OCI-LY1 (cell line): ENCODE data around the gene P3H2.
"Not testable (repeated sequence)": the region's sequence is repeated elsewhere in the genome, so short reads cannot be mapped to it uniquely, and the experiment has no call there.

Experiments used
- H2AFZ ChIP-seq: fragments of 200-600 bp; sonication (generic), shearing (Covaris generic); 2 replicates; pipeline ENCODE4 v1.6.0; 2014; ENCODE audit warnings: antibody characterized with exemption, mild to moderate bottlenecking, low read length
- H3F3A ChIP-seq: fragments of 200-600 bp; sonication (generic), shearing (Covaris generic); 2 replicates; pipeline ENCODE4 v1.6.0; 2014; ENCODE audit warnings: mild to moderate bottlenecking, antibody characterized with exemption, low read length, moderate library complexity; ENCODE audit not compliant: insufficient read depth
- H3K27ac ChIP-seq: fragments of 200-600 bp; sonication (generic); 2 replicates; pipeline ENCODE4 v1.5.1; 2014; ENCODE audit warnings: low read length, mixed run types, mild to moderate bottlenecking, low read depth; ENCODE audit not compliant: poor library complexity, severe bottlenecking
- H3K27me3 ChIP-seq: fragments of 200-600 bp; sonication (generic); 2 replicates; pipeline ENCODE4 v1.6.0; 2014; ENCODE audit warnings: antibody characterized with exemption, mild to moderate bottlenecking, low read length, moderate library complexity; ENCODE audit not compliant: insufficient read depth
- H3K36me3 ChIP-seq: fragments of 200-600 bp; sonication (generic); 2 replicates; pipeline ENCODE4 v1.6.1; 2014; ENCODE audit warnings: mild to moderate bottlenecking, antibody characterized with exemption, low read length, moderate library complexity, mixed read lengths; ENCODE audit not compliant: insufficient read depth
- H3K4me1 ChIP-seq: fragments of 200-600 bp; sonication (generic); 2 replicates; pipeline ENCODE4 v1.5.1; 2014; ENCODE audit warnings: mild to moderate bottlenecking, low read length, moderate library complexity; ENCODE audit not compliant: insufficient read depth, severe bottlenecking
- H3K4me2 ChIP-seq: fragments of 200-600 bp; sonication (generic), shearing (Covaris generic); 2 replicates; pipeline ENCODE4 v1.6.1; 2014; ENCODE audit warnings: low read length
- H3K4me3 ChIP-seq: fragments of 200-600 bp; sonication (generic); 2 replicates; pipeline ENCODE4 v1.5.1; 2014; ENCODE audit warnings: low read length, low read depth, mild to moderate bottlenecking, mixed read lengths; ENCODE audit not compliant: poor library complexity, severe bottlenecking
- H3K79me2 ChIP-seq: fragments of 200-600 bp; shearing (Covaris generic); 2 replicates; pipeline ENCODE4 v1.6.1; 2016; ENCODE audit warnings: mixed run types, low read length, mixed read lengths; ENCODE audit not compliant: insufficient read depth
- H3K9ac ChIP-seq: fragments of 200-600 bp; sonication (generic), shearing (Covaris generic); 2 replicates; pipeline ENCODE4 v1.6.1; 2014; ENCODE audit warnings: mild to moderate bottlenecking, low read length, mixed read lengths
- H3K9me2 ChIP-seq: fragments of 200-600 bp; sonication (generic), shearing (Covaris generic); 2 replicates; pipeline ENCODE4 v1.6.1; 2014; ENCODE audit warnings: low read depth, mild to moderate bottlenecking, low read length, mixed read lengths
- H3K9me3 ChIP-seq: fragments of 200-600 bp; shearing (Covaris generic); 2 replicates; pipeline ENCODE4 v1.6.1; 2014; ENCODE audit warnings: low read length, mixed read lengths
- H4K20me1 ChIP-seq: fragments of 200-600 bp; sonication (generic), shearing (Covaris generic); 2 replicates; pipeline ENCODE4 v1.6.0; 2016; ENCODE audit warnings: mild to moderate bottlenecking, low read length; ENCODE audit not compliant: insufficient read depth
- EZH2 ChIP-seq: fragments of 200-600 bp; sonication (generic), shearing (Covaris generic); IDR thresholded peaks from 2 replicates; pipeline ENCODE4 v1.8.0; 2017; ENCODE audit warnings: borderline replicate concordance, mixed run types, mild to moderate bottlenecking, antibody characterized with exemption, low read length, moderate library complexity, mixed read lengths
- TF ChIP-seq, protein P1 (sequence below): fragments of 200-600 bp; sonication (generic), shearing (Covaris generic); IDR thresholded peaks from 2 replicates; pipeline ENCODE4 v1.5.1; 2017; ENCODE audit warnings: mild to moderate bottlenecking, antibody characterized with exemption, low read length, moderate library complexity, mixed read lengths

P3H2 gene

GRCh38 chr3:189964623-189965332, 155.9 kb downstream of the P3H2 start:
- no peak overlapping the region for H2AFZ ChIP-seq
- H3K9ac ChIP-seq: no peak overlapping the region
- H3K36me3 ChIP-seq: no peaks in the 10 kb centered on the region
- TF ChIP-seq EZH2: no peak
- TF ChIP-seq, protein P1, sequence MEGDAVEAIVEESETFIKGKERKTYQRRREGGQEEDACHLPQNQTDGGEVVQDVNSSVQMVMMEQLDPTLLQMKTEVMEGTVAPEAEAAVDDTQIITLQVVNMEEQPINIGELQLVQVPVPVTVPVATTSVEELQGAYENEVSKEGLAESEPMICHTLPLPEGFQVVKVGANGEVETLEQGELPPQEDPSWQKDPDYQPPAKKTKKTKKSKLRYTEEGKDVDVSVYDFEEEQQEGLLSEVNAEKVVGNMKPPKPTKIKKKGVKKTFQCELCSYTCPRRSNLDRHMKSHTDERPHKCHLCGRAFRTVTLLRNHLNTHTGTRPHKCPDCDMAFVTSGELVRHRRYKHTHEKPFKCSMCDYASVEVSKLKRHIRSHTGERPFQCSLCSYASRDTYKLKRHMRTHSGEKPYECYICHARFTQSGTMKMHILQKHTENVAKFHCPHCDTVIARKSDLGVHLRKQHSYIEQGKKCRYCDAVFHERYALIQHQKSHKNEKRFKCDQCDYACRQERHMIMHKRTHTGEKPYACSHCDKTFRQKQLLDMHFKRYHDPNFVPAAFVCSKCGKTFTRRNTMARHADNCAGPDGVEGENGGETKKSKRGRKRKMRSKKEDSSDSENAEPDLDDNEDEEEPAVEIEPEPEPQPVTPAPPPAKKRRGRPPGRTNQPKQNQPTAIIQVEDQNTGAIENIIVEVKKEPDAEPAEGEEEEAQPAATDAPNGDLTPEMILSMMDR: no peak
- H4K20me1 ChIP-seq: no peaks in the 10 kb centered on the region
- no peaks in the 10 kb centered on the region for H3K9me3 ChIP-seq
- no peak overlapping the region for H3K27ac ChIP-seq
- H3K27me3 ChIP-seq: no peaks in the 10 kb centered on the region
- no peaks in the 10 kb centered on the region for H3F3A ChIP-seq
- H3K4me3 ChIP-seq: no peak overlapping the region
- H3K9me2 ChIP-seq: no peaks in the 10 kb centered on the region
- H3K4me2 ChIP-seq: no peak overlapping the region
- no peaks in the 10 kb centered on the region for H3K79me2 ChIP-seq
- no peaks in the 10 kb centered on the region for H3K4me1 ChIP-seq

GRCh38 chr3:189962466-189962865, 158.2 kb downstream of the P3H2 start:
- no peaks in the 10 kb centered on the region for H4K20me1 ChIP-seq
- H3K27me3 ChIP-seq: no peaks in the 10 kb centered on the region
- H3K36me3 ChIP-seq: no peaks in the 10 kb centered on the region
- no peaks in the 10 kb centered on the region for H3K9me2 ChIP-seq
- no peak overlapping the region for H3K27ac ChIP-seq
- no peaks in the 10 kb centered on the region for H3K79me2 ChIP-seq
- no peak overlapping the region for H3K4me2 ChIP-seq
- H3K4me1 ChIP-seq: no peaks in the 10 kb centered on the region
- no peak overlapping the region for H3K4me3 ChIP-seq
- H3F3A ChIP-seq: no peaks in the 10 kb centered on the region
- H3K9me3 ChIP-seq: no peaks in the 10 kb centered on the region
- TF ChIP-seq EZH2: no peak
- TF ChIP-seq, protein P1: no peak
- no peak overlapping the region for H2AFZ ChIP-seq
- H3K9ac ChIP-seq: no peak overlapping the region

GRCh38 chr3:189961522-189962161, 159.1 kb downstream of the P3H2 start:
- no peak for TF ChIP-seq EZH2
- TF ChIP-seq, protein P1: peak; percentile 98
- Histone ChIP-seq H4K20me1 (no peaks in the 10 kb centered on the region), H3F3A (no peaks in the 10 kb centered on the region), H3K4me3 (no peak overlapping the region), H3K9ac (no peak overlapping the region), H3K27me3 (no peaks in the 10 kb centered on the region), H3K4me2 (no peak overlapping the region), H3K36me3 (no peaks in the 10 kb centered on the region), H3K27ac (no peak overlapping the region), H3K9me2 (no peaks in the 10 kb centered on the region), H3K4me1 (no peaks in the 10 kb centered on the region), H3K9me3 (no peaks in the 10 kb centered on the region), H3K79me2 (no peaks in the 10 kb centered on the region), H2AFZ (no peak overlapping the region)

GRCh38 chr3:189961086-189961485, 159.6 kb downstream of the P3H2 start:
- not testable (repeated sequence) for H3K9ac ChIP-seq, H3K27me3 ChIP-seq, H3F3A ChIP-seq, H3K9me2 ChIP-seq, H3K4me3 ChIP-seq, H2AFZ ChIP-seq, H4K20me1 ChIP-seq, H3K4me2 ChIP-seq, H3K36me3 ChIP-seq, H3K9me3 ChIP-seq, H3K27ac ChIP-seq, H3K79me2 ChIP-seq, H3K4me1 ChIP-seq
